H1 (cell line): Measurements from ENCODE around the gene GPER1. TPM values are rescaled to one million over a fixed set of nuclear protein-coding genes. Genes with fewer than 3 reads are reported as not detected.
A peak's percentile ranks its signal among the peaks of the same experiment; 100 is the strongest.

Experiments
- CTCF ChIA-PET: fragments of 300-600 bp; sonication (Branson Sonifier 250); formaldehyde crosslinking; loops from one replicate; lab custom pipeline; 2021; ENCODE audit not compliant: partially characterized antibody; lab: Charles Lee
- POLR2A ChIA-PET: fragments of 300-600 bp; sonication (Branson Sonifier 250); formaldehyde crosslinking; loops from one replicate; lab custom pipeline; 2021; ENCODE audit warnings: inconsistent platforms; ENCODE audit not compliant: partially characterized antibody; lab: Charles Lee
- DNase-seq, 2 experiments: peaks; one replicate each; pipeline versions ENCODE4 v3.0.0 to v3.0.0-alpha.2; 2010 to 2022; ENCODE audit warnings: low spot score in 2 of 2, low read depth in 1 of 2, mixed read lengths in 1 of 2
- FAIRE-seq: peaks from 2 replicates; lab custom pipeline; 2011; peaks lifted over from hg19 to GRCh38; lab: Jason Lieb, UNC
- H2AFZ ChIP-seq: 2 replicates; pipeline ENCODE4 v1.8.1; 2012; ENCODE audit warnings: low read length, inconsistent platforms
- H2AK5ac ChIP-seq: 2 replicates; pipeline ENCODE4 v1.6.1; 2013; ENCODE audit warnings: low read depth, low read length
- H2BK120ac ChIP-seq: replicated peaks from 2 replicates; pipeline ENCODE3; 2013; ENCODE audit warnings: low read depth, low read length, inconsistent platforms
- H2BK12ac ChIP-seq: 2 replicates; pipeline ENCODE4 v1.6.1; 2013; ENCODE audit warnings: low read depth, low read length
- H2BK15ac ChIP-seq: 2 replicates; pipeline ENCODE4 v1.6.1; 2013; ENCODE audit warnings: low read length
- H2BK20ac ChIP-seq: 2 replicates; pipeline ENCODE4 v1.6.1; 2013; ENCODE audit warnings: low read length
- H2BK5ac ChIP-seq: 2 replicates; pipeline ENCODE4 v1.6.1; 2013; ENCODE audit warnings: low read depth, low read length
- H3K14ac ChIP-seq: 2 replicates; pipeline ENCODE4 v1.6.1; 2013; ENCODE audit warnings: inconsistent platforms; ENCODE audit not compliant: insufficient read length
- H3K18ac ChIP-seq: 2 replicates; pipeline ENCODE4 v1.6.1; 2013; ENCODE audit warnings: low read length; ENCODE audit errors: extremely low read depth
- H3K23ac ChIP-seq: 2 replicates; pipeline ENCODE4 v1.6.1; 2013; ENCODE audit warnings: inconsistent platforms; ENCODE audit not compliant: insufficient read length
- H3K23me2 ChIP-seq: 2 replicates; pipeline ENCODE4 v1.6.1; 2013; ENCODE audit warnings: low read depth, low read length
- H3K27ac ChIP-seq: 2 replicates; pipeline ENCODE4 v1.6.1; 2011; ENCODE audit warnings: low read depth, low read length, inconsistent platforms
- H3K27me3 ChIP-seq, 4 experiments: replicated peaks in 1 of 4; 1 replicate in 1 of 4; 2 replicates in 3 of 4; pipeline versions ENCODE4 v1.6.1 to v1.8.1; 2011 to 2013; ENCODE audit warnings: low read length in 3 of 4, mild to moderate bottlenecking in 3 of 4, inconsistent platforms in 2 of 4, mixed read lengths in 2 of 4, moderate library complexity in 1 of 4; ENCODE audit not compliant: control insufficient read depth in 3 of 4, insufficient read depth in 3 of 4; ENCODE audit errors: extremely low read depth in 1 of 4
- H3K36me3 ChIP-seq, 4 experiments: 2 replicates each; pipeline versions ENCODE4 v1.6.1 to v1.8.1; 2011 to 2013; ENCODE audit warnings: mild to moderate bottlenecking in 4 of 4, low read length in 3 of 4, moderate library complexity in 2 of 4, control low read depth in 1 of 4, inconsistent platforms in 1 of 4; ENCODE audit not compliant: insufficient read depth in 4 of 4, control insufficient read depth in 2 of 4
- H3K4ac ChIP-seq: replicated peaks from 2 replicates; pipeline ENCODE3; 2013; ENCODE audit warnings: low read length, low read depth, mixed read lengths, inconsistent platforms; ENCODE audit not compliant: insufficient read length
- H3K4me1 ChIP-seq, 4 experiments: replicated peaks in 1 of 4; 1 replicate in 1 of 4; 2 replicates in 3 of 4; pipeline versions ENCODE4 v1.6.1 to v1.8.1; 2011 to 2013; ENCODE audit warnings: low read length in 3 of 4, inconsistent platforms in 2 of 4, mixed read lengths in 1 of 4; ENCODE audit not compliant: insufficient read depth in 4 of 4, control insufficient read depth in 3 of 4
- H3K4me2 ChIP-seq, 2 experiments: 2 replicates each; pipeline versions ENCODE4 v1.6.1 to v1.8.1; 2011 to 2013; ENCODE audit warnings: low read depth in 2 of 2, low read length in 2 of 2, control low read depth in 1 of 2, inconsistent platforms in 1 of 2, mild to moderate bottlenecking in 1 of 2; ENCODE audit not compliant: insufficient read depth in 1 of 2
- H3K4me3 ChIP-seq, 4 experiments: fragments of 200-600, 300-600 bp in 1 of 4; sonication (generic), shearing (Covaris generic), sonication (Bioruptor Twin) in 1 of 4; 2 replicates each; pipeline versions ENCODE4 v1.5.1 to v1.8.1; 2011 to 2016; ENCODE audit warnings: low read length in 4 of 4, low read depth in 3 of 4, control low read depth in 2 of 4, inconsistent platforms in 2 of 4, mild to moderate bottlenecking in 2 of 4, mixed read lengths in 1 of 4, moderate library complexity in 1 of 4; ENCODE audit not compliant: insufficient read depth in 2 of 4; ENCODE audit errors: extremely low read depth in 1 of 4
- H3K56ac ChIP-seq: replicated peaks from 2 replicates; pipeline ENCODE3; 2013; ENCODE audit warnings: low read depth, mild to moderate bottlenecking, mixed read lengths, low read length, inconsistent platforms; ENCODE audit not compliant: insufficient read length
- H3K79me1 ChIP-seq: 2 replicates; pipeline ENCODE4 v1.6.1; 2013; ENCODE audit warnings: low read depth, low read length, control low read depth
- H3K79me2 ChIP-seq, 2 experiments: 2 replicates each; pipeline versions ENCODE4 v1.6.1 to v1.8.1; 2012 to 2013; ENCODE audit warnings: low read length in 2 of 2, mild to moderate bottlenecking in 2 of 2, inconsistent platforms in 1 of 2; ENCODE audit not compliant: insufficient read depth in 2 of 2, control insufficient read depth in 1 of 2
- H3K9ac ChIP-seq, 4 experiments: replicated peaks in 1 of 4; 1 replicate in 1 of 4; 2 replicates in 3 of 4; pipeline versions ENCODE4 v1.6.1 to v1.8.1; 2011 to 2013; ENCODE audit warnings: low read depth in 3 of 4, low read length in 3 of 4, control low read depth in 2 of 4, mild to moderate bottlenecking in 2 of 4, moderate library complexity in 2 of 4, inconsistent platforms in 1 of 4; ENCODE audit errors: extremely low read depth in 1 of 4
- H3K9me3 ChIP-seq, 2 experiments: 2 replicates each; pipeline versions ENCODE4 v1.6.1 to v1.8.1; 2012 to 2013; ENCODE audit warnings: mild to moderate bottlenecking in 2 of 2, moderate library complexity in 2 of 2, control low read depth in 1 of 2, inconsistent platforms in 1 of 2, low read depth in 1 of 2, low read length in 1 of 2, mixed read lengths in 1 of 2; ENCODE audit not compliant: insufficient read depth in 2 of 2
- H4K20me1 ChIP-seq, 2 experiments: replicated peaks in 1 of 2; 2 replicates each; pipeline versions ENCODE3 to v1.8.1; 2011 to 2013; ENCODE audit warnings: inconsistent platforms in 2 of 2, low read length in 2 of 2, mild to moderate bottlenecking in 1 of 2; ENCODE audit not compliant: insufficient read depth in 2 of 2, control insufficient read depth in 1 of 2
- H4K5ac ChIP-seq: 2 replicates; pipeline ENCODE4 v1.6.1; 2013; ENCODE audit warnings: low read length, low read depth, mixed read lengths, inconsistent platforms; ENCODE audit not compliant: insufficient read length
- H4K8ac ChIP-seq: 2 replicates; pipeline ENCODE4 v1.8.0; 2013; ENCODE audit warnings: mild to moderate bottlenecking, moderate library complexity, low read length, inconsistent platforms; ENCODE audit not compliant: insufficient read depth; ENCODE audit errors: extremely low read depth
- H4K91ac ChIP-seq: replicated peaks from 2 replicates; pipeline ENCODE3; 2013; ENCODE audit warnings: low read length, mixed read lengths, inconsistent platforms; ENCODE audit not compliant: insufficient read length
- CEBPB ChIP-seq: IDR thresholded peaks from 2 replicates; pipeline ENCODE4 v1.6.1; 2012; ENCODE audit warnings: low read depth, low read length
- CHD2 ChIP-seq: IDR thresholded peaks from 2 replicates; pipeline ENCODE4 v1.6.1; 2012; ENCODE audit warnings: low read length, improper control_type of control experiment
- SP1 ChIP-seq: IDR thresholded peaks from 2 replicates; pipeline ENCODE4 v1.6.1; 2011; ENCODE audit warnings: low read depth, low read length
- TAF1 ChIP-seq: IDR thresholded peaks from 2 replicates; pipeline ENCODE4 v1.6.1; 2011; ENCODE audit warnings: mild to moderate bottlenecking, low read depth, low read length
- WGBS, 2 experiments: shearing (Covaris generic) in 1 of 2; methylation state at CpG; one replicate each; pipeline versions ENCODE4 v1.1.6 to v1.1.7; 2013 to 2015; ENCODE audit warnings: low lambda C conversion rate in 2 of 2, mixed read lengths in 2 of 2, inconsistent platforms in 1 of 2, low coverage in 1 of 2, missing lambda C conversion rate in 1 of 2; ENCODE audit not compliant: insufficient replicate concordance in 2 of 2, insufficient coverage in 1 of 2, insufficient read length in 1 of 2; ENCODE audit errors: extremely low coverage in 1 of 2, missing lambda C conversion rate in 1 of 2; 5-methylcytosine and 5-hydroxymethylcytosine counted together
- polyA plus RNA-seq, 7 experiments: library from polyadenylated mRNA; depleted of rRNA in 3 of 7; stranded (reverse) in 5 of 7; unstranded in 2 of 7; fragments of >200 nt in 5 of 7; fragments of 200-250 nt in 2 of 7; gene quantifications; 1 replicate in 5 of 7; 2 replicates in 1 of 7; 4 replicates in 1 of 7; pipeline versions ENCODE4 v1.2.1 to v1.2.3, GENCODE V29; 2011 to 2013; ENCODE audit warnings: missing spikeins in 2 of 7, mixed read lengths in 2 of 7
- total RNA-seq: library from RNA; stranded (reverse); fragmentation: NEBNext Ultra II Directional; extraction: Animal tissue kit (Norgen Biotek cat#: 25700); gene quantifications from 2 replicates; pipeline ENCODE4 v1.2.1, GENCODE V29; 2021

The GPER1 gene
- total and polyA plus RNA-seq, 2 of the 8 experiments (the other 6 are each of a cell fraction or from before 2014, with no cell fraction given) = 0.24 to 0.47 TPM

DNA sequence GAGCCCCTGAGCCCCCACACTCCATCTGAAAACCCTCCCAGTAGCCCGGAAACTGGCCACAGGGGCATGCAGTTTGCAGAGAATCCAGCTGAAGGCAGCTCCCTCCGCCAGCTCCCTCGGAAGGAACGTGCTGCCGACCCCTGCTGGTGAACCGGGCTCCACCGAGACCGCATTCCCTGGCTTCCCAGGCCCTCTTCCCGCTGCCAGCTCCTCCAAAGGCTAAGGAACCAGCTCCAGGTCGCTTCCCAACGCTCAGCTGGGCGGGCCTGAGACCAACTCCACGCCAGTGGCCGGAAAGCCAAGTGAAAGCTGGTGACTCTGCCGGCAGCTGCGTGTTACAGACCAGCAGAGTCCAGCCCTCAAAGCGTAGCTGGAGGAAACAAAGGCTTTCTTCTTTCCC is 35.8 kb downstream of the GPER1 start:
- no peak overlapping the region for H3K56ac ChIP-seq
- H3K23me2 ChIP-seq = no peaks in the 10 kb centered on the region
- DNase-seq (peak; percentile 47 to 84), FAIRE-seq (no peak)
- H2AFZ ChIP-seq = no peak overlapping the region
- no peaks in the 10 kb centered on the region for H3K27me3 ChIP-seq
- H3K9ac ChIP-seq = no peak overlapping the region
- CTCF ChIA-PET = interaction anchor here (0.7 to 3.6 kb wide), 23 partner anchors 8 to 127 kb away, joined by 3 to 14 read pairs (median 5); partner anchors contain the start of gene GPER1
- H4K20me1 ChIP-seq = peaks cover 7 to 15% of the 10 kb centered on the region in 2 experiments
- no peak overlapping the region for H3K27ac ChIP-seq
- no peak overlapping the region for H2BK12ac ChIP-seq
- no peak overlapping the region for H2BK20ac ChIP-seq
- H3K4me3 ChIP-seq = no peak overlapping the region
- no peak overlapping the region for H2BK5ac ChIP-seq
- POLR2A ChIA-PET = interaction anchor here (0.8 to 2.7 kb wide), 3 partner anchors 15 to 451 kb away, joined by 3 to 15 read pairs (median 3); a partner anchor contains a TSS
- H3K36me3 ChIP-seq = peaks cover 0 to 14% (median 5%) of the 10 kb centered on the region in 4 experiments; a peak in 3 of 8 replicates
- H3K23ac ChIP-seq = no peak overlapping the region
- no peak overlapping the region for H3K14ac ChIP-seq
- no peak overlapping the region for H2BK120ac ChIP-seq
- no peaks in the 10 kb centered on the region for H3K9me3 ChIP-seq
- no peak overlapping the region for H3K4me2 ChIP-seq
- H4K5ac ChIP-seq = no peak overlapping the region
- H2BK15ac ChIP-seq = no peak overlapping the region
- H4K91ac ChIP-seq = no peak overlapping the region
- H3K4ac ChIP-seq = no peak overlapping the region
- no peak overlapping the region for H3K18ac ChIP-seq
- H3K79me2 ChIP-seq = peaks cover 0 to 44% of the 10 kb centered on the region in 2 experiments; a peak in 2 of 4 replicates
- peaks cover 7% of the 10 kb centered on the region; the same call in 1 of the 2 replicates for H3K79me1 ChIP-seq
- 30% methylated on average over 15 of the region's 17 CpGs; no CpG with 5 or more reads in 1 of the 2 experiments for WGBS, 2 experiments
- peak overlapping the region; percentile 73; the same call in 1 of the 2 replicates for H4K8ac ChIP-seq
- H3K4me1 ChIP-seq = peaks cover 0 to 14% (median 8%) of the 10 kb centered on the region in 4 experiments; a peak in 6 of 7 replicates
- H2AK5ac ChIP-seq = no peak overlapping the region
- TF ChIP-seq TAF1 = 0 out of 2 replicates have a peak, but pooled peaks have one; percentile 29
- no peak for TF ChIP-seq SP1
- no peak for TF ChIP-seq CHD2
- TF ChIP-seq CEBPB = no peak
